ENCODE measurements around the gene RPL36A. TPM values are rescaled to one million over a fixed set of nuclear protein-coding genes. Genes with fewer than 3 reads are reported as not detected.

The RPL36A gene
- total RNA-seq, 1 donor from 2014 or later = 298 TPM

DNA sequence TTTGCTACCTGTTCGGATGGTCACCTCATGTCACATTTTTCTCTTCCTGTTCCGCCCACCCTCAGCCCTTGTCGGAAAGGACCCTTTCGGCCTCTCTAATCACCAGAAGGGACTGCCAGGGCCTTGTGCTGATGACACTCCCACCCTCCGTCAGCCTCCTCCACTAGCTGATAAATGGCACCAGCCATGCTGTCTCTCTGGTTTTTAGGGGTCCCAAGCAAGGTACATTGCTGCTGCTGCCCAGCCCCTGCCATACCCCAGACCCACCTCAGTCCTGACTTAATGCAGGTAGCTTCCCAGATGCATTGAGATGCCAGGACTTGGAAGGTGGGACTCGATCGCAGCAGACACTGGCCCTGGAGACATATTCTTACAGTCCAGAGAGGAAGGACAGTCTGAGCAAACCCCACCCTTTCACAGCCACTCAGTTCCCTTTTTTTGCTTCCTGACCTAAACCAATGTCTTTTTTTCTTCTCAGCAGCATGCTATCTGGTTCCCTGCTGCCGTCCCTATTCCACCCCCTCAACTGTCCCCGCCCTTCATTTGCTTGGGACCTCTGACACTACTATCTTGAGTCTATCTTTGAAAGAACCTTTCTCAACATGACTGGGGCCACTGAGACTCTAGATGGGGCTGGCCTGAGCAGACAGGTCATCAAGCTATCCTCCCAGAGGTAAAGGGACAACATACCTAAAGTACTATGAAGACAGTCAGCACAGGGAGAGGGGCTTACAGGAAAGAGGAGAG, 4.8 kb upstream of the RPL36A start, which contains the start of gene BTK:
BTK (minus strand) TSS at position 397 of the 747 bp plus-strand sequence. CDS start 10,907 bp downstream, outside the sequence.
- H3K27me3 Mint-ChIP-seq (ENCODE audit: low read depth) = no peaks in the 10 kb centered on the region
- H3K9me3 Mint-ChIP-seq = peaks cover 10% of the 10 kb centered on the region
- peaks cover 3% of the 10 kb centered on the region for H3K4me1 Mint-ChIP-seq
- H3K27ac Mint-ChIP-seq = no peak within 1 kb of the TSS
- H3K36me3 Mint-ChIP-seq = no peaks in the 10 kb centered on the region
- DNase-seq (ENCODE audit: low spot score in 2 of 2, unreplicated experiment in 2 of 2) = no peak
- TF ChIP-seq, protein P1, sequence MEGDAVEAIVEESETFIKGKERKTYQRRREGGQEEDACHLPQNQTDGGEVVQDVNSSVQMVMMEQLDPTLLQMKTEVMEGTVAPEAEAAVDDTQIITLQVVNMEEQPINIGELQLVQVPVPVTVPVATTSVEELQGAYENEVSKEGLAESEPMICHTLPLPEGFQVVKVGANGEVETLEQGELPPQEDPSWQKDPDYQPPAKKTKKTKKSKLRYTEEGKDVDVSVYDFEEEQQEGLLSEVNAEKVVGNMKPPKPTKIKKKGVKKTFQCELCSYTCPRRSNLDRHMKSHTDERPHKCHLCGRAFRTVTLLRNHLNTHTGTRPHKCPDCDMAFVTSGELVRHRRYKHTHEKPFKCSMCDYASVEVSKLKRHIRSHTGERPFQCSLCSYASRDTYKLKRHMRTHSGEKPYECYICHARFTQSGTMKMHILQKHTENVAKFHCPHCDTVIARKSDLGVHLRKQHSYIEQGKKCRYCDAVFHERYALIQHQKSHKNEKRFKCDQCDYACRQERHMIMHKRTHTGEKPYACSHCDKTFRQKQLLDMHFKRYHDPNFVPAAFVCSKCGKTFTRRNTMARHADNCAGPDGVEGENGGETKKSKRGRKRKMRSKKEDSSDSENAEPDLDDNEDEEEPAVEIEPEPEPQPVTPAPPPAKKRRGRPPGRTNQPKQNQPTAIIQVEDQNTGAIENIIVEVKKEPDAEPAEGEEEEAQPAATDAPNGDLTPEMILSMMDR (IDR thresholded peaks at IDR 0.05; ENCODE audit: unreplicated experiment) = no peak
- no peak within 1 kb of the TSS for H3K4me3 Mint-ChIP-seq

DNA sequence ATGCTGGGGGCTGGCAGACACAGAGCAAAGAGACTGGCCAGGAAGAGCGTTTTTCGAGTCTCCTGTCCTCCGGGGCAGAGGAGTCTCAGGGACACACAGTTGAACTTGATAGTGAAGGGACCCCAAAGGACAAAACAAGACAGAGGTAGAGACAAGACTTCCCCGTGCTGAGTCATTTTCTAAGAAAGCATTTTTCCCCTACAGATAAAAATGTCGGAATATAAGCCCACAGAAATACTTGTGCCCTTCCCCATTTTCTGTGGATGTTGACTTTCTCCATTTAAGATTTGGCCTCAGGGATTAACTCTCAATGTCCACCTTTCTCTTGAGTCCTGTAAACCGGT, 4.3 kb upstream of the RPL36A start:
- TF ChIP-seq, protein P1 (IDR thresholded peaks at IDR 0.05; ENCODE audit: unreplicated experiment) = no peak
- Mint-ChIP-seq H3K27me3 (ENCODE audit: low read depth) (no peaks in the 10 kb centered on the region), H3K9me3 (peaks cover 6% of the 10 kb centered on the region), H3K27ac (no peak overlapping the region), H3K4me3 (no peak overlapping the region), H3K4me1 (peaks cover 3% of the 10 kb centered on the region), H3K36me3 (no peaks in the 10 kb centered on the region)
- DNase-seq (ENCODE audit: low spot score in 2 of 2, unreplicated experiment in 2 of 2) = no peak

DNA sequence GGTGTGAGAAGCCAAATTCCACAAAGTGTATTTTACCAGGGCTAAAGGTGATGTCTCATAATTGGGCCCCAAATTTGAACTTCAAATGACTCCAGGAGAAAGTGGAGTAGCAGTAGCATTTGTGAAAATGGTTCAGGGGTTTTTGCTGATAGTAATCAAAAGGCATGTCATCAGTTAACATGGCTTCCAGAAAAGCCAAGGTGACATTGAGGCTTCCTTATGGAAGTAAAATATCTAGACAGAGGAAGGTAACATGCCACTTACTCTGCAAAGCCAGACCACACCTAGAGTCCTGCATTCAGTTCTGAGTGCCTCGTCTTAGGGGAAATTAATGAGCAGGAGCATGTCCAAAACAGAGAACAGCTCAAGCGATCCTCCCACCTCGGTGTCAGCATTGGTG, 2.2 kb upstream of the RPL36A start:
- Mint-ChIP-seq H3K27me3 (ENCODE audit: low read depth) (no peaks in the 10 kb centered on the region), H3K36me3 (peaks cover 4% of the 10 kb centered on the region), H3K9me3 (no peaks in the 10 kb centered on the region), H3K4me3 (no peak overlapping the region), H3K4me1 (peaks cover 10% of the 10 kb centered on the region), H3K27ac (no peak overlapping the region)
- DNase-seq (ENCODE audit: low spot score in 2 of 2, unreplicated experiment in 2 of 2) = no peak
- TF ChIP-seq, protein P1 (IDR thresholded peaks at IDR 0.05; ENCODE audit: unreplicated experiment) = no peak

DNA sequence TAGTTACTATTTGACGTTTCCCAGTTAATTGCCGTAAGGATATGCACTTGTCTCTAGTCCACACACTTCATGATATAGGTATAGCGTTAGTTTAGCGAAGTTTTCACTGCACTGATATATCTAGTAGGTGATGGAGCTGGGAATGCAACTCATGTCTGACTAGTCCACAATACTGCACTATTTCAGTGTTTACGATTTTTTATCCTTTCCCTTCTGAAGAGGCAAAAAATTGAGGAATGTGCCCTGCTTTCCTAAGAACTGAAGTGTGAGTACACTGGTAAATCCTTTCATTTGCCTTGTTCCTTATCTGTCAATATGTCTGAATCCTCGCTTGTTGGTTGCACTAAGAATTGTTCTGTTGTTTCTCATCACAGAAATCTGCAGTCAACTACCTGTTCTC, 1.0 kb downstream of the RPL36A start:
- H3K27ac Mint-ChIP-seq = peak overlapping the region; percentile 93
- peaks cover 6% of the 10 kb centered on the region for H3K36me3 Mint-ChIP-seq
- peaks cover 13% of the 10 kb centered on the region for H3K4me1 Mint-ChIP-seq
- no peak for DNase-seq (ENCODE audit: low spot score in 2 of 2, unreplicated experiment in 2 of 2)
- H3K9me3 Mint-ChIP-seq = no peaks in the 10 kb centered on the region
- no peaks in the 10 kb centered on the region for H3K27me3 Mint-ChIP-seq (ENCODE audit: low read depth)
- TF ChIP-seq, protein P1 (IDR thresholded peaks at IDR 0.05; ENCODE audit: unreplicated experiment) = no peak
- peak overlapping the region; percentile 94 for H3K4me3 Mint-ChIP-seq

DNA sequence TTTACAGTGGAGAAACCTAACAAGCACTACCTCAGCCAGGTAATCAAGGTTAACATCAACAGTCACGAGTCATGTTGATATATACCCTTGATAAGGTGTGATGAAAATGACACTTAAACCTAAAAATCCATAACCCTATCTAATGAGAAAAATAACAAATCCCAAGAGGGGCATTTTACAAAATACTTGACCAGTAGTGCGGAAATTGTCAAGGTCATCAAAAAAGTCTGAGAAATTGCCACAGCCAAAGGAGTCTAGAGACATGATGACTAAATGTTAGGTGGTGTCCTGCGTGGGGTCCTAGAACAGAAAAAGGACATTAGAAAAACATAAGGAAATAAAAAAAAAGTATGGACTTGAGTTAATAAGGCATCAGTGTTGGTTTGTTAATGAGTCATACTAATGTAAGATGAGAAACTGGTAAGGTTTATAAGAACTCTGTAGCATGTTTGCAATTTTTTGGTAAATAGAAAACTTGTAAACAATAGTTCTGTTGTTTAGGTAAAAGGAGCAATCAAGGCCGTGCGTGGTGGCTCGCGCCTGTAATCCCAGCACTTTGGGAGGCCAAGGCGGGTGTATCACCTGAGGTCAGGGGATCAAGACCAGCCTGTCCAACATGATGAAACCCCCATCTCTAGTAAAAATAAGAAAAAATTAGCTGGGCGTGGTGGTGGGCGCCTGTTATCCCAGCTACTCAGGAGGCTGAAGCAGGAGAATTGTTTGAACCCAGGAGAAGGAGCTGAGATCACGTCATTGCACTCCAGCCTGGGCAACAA, 2.9 kb downstream of the RPL36A start:
- no peak overlapping the region for H3K4me3 Mint-ChIP-seq
- H3K4me1 Mint-ChIP-seq = peaks cover 13% of the 10 kb centered on the region
- peak overlapping the region; percentile 72 for H3K27ac Mint-ChIP-seq

More for the DNA sequence above, 2.9 kb downstream of the RPL36A start:
- H3K36me3 Mint-ChIP-seq = peaks cover 6% of the 10 kb centered on the region
- TF ChIP-seq, protein P1 (IDR thresholded peaks at IDR 0.05; ENCODE audit: unreplicated experiment) = no peak
- DNase-seq (ENCODE audit: low spot score in 2 of 2, unreplicated experiment in 2 of 2) = no peak
- no peaks in the 10 kb centered on the region for H3K27me3 Mint-ChIP-seq (ENCODE audit: low read depth)
- no peaks in the 10 kb centered on the region for H3K9me3 Mint-ChIP-seq

Data from mesothelial cell of epicardium (in vitro differentiated cells).